ENCODE results near the gene EML4. TPM values are rescaled to one million over a fixed set of nuclear protein-coding genes. Genes with fewer than 3 reads are reported as not detected.

EML4 gene
- total and polyA plus RNA-seq, 8 donors: 12.5 to 44.0 (median 33.2) TPM

- intact Hi-C loops (cut with DNase I): no loop called here
- Histone ChIP-seq H3K4me1 (peaks cover 0 to 13% (median 9%) of the 10 kb centered on the region in 3 donors), H3K4me3 (no peak overlapping the region), H3K9me3 (no peaks in the 10 kb centered on the region), H3K27ac (no peak overlapping the region), H3K27me3 (no peaks in the 10 kb centered on the region), H3K36me3 (no peaks in the 10 kb centered on the region)
- no peak for FAIRE-seq
- TF ChIP-seq, protein P1, sequence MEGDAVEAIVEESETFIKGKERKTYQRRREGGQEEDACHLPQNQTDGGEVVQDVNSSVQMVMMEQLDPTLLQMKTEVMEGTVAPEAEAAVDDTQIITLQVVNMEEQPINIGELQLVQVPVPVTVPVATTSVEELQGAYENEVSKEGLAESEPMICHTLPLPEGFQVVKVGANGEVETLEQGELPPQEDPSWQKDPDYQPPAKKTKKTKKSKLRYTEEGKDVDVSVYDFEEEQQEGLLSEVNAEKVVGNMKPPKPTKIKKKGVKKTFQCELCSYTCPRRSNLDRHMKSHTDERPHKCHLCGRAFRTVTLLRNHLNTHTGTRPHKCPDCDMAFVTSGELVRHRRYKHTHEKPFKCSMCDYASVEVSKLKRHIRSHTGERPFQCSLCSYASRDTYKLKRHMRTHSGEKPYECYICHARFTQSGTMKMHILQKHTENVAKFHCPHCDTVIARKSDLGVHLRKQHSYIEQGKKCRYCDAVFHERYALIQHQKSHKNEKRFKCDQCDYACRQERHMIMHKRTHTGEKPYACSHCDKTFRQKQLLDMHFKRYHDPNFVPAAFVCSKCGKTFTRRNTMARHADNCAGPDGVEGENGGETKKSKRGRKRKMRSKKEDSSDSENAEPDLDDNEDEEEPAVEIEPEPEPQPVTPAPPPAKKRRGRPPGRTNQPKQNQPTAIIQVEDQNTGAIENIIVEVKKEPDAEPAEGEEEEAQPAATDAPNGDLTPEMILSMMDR (IDR thresholded peaks at IDR 0.05): no peak
- no peak for ATAC-seq
- 82 to 88% methylated on average over 4 of the region's 4 CpGs for WGBS, 2 donors
- no peak for DNase-seq
These were observed 33.5 kb upstream of the EML4 start for GRCh38 chr2:42135381-42136312.

- FAIRE-seq: no peak
- no peaks in the 10 kb centered on the region for H3K9me3 ChIP-seq
- DNase-seq: no peak
- 87 to 91% methylated on average over 2 of the region's 2 CpGs for WGBS, 2 donors
- peaks cover 8 to 18% (median 17%) of the 10 kb centered on the region in 3 donors for H3K4me1 ChIP-seq
- H3K27me3 ChIP-seq: no peaks in the 10 kb centered on the region
- no peak overlapping the region for H3K4me3 ChIP-seq
- TF ChIP-seq, protein P1 (IDR thresholded peaks at IDR 0.05): no peak
- no peak for ATAC-seq
- H3K36me3 ChIP-seq: no peaks in the 10 kb centered on the region
- intact Hi-C loops (cut with DNase I): no loop called here
- H3K27ac ChIP-seq: no peak overlapping the region
These were observed 32.4 kb upstream of the EML4 start for GRCh38 chr2:42136782-42137124.

DNA sequence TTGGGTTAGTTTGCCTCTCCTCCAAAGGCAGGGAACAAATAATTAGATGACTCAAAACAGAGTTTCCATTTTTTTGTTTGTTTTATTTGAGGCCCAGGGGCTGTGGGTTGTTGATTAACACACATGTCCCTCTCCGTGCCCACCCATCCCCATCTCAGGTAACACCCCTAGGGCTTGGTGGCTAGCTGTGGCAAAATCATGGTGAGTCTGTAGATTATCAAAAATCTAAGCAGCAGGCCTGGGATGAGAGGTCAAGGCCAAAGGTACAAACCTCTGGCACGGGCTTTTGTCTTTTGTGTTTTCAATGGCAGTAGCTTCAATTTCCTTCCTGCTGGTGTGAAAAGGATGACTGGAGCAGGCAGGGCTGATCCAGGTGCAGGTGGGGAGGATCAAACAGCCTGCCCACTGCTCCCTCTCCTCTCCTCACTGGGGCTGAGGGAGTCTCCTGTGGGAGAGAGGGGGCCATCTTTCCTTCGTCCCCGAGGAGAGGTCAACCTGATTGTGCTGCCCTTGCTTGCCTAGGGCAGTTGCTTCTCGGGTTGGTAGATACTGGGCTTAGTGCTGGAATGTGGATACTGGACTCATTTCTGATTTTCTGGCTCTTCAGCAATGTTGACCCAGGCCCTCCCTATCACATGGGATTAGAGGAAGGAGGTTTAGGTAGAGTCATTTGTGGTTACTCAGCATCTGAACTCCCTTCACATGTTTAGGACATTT is 31.9 kb upstream of the EML4 start:
- no peaks in the 10 kb centered on the region for H3K36me3 ChIP-seq
- no peak overlapping the region for H3K27ac ChIP-seq
- H3K27me3 ChIP-seq: no peaks in the 10 kb centered on the region
- intact Hi-C loops (cut with DNase I): no loop called here
- WGBS, 2 donors: 73 to 74% methylated on average over 5 of the region's 5 CpGs
- no peak for FAIRE-seq
- DNase-seq: no peak
- peaks cover 10 to 21% (median 19%) of the 10 kb centered on the region in 3 donors for H3K4me1 ChIP-seq
- H3K4me3 ChIP-seq: no peak overlapping the region
- TF ChIP-seq, protein P1 (IDR thresholded peaks at IDR 0.05): no peak
- ATAC-seq: no peak
- H3K9me3 ChIP-seq: no peaks in the 10 kb centered on the region

DNA sequence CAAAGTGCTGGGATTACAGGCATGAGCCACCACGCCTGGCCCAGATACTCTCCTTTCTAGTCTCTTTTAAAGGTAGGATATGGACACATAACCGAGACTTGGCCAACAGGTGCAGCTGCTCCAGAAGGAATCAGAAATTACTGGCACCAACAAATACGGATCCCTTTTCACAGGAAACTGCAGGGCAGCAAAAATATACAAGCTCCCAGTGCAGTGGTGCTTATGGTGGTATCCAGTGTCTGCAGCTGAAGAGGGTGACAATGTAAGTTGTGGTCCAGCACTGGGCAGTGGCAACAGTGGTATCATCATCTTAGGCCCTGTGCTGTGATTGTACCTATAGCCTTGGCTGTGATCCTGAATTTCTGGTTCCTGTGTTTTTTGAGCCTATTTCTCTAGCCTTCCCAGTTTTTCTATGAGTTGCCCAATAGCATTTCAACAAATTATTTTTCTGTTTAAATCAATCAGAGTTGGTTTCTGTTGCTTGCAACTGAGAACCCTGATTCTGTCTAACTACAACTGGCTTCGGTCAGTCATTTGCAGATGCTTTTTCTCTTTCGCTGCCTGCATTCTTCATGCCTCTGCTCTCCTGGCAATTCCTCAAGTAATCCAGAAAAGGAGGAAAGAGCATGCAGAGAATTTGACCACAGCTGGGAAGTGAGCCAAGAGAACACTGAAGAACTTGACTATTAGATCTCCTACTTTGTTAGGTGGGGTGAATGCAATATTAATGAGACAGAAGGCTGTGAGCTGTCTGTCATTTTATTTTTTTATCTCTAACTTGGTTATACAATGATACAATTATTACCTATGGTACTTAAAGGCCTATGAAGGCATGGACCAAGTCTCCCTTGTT is 30.8 kb upstream of the EML4 start:
- ATAC-seq (no peak), DNase-seq (peak in 2 of 6 donors; percentile 22 to 33), FAIRE-seq (no peak)
- TF ChIP-seq, protein P1 (IDR thresholded peaks at IDR 0.05): no peak
- Histone ChIP-seq H3K36me3 (no peaks in the 10 kb centered on the region), H3K4me3 (no peak overlapping the region), H3K9me3 (no peaks in the 10 kb centered on the region), H3K27me3 (no peaks in the 10 kb centered on the region), H3K27ac (no peak overlapping the region), H3K4me1 (peaks cover 10 to 20% (median 15%) of the 10 kb centered on the region in 3 donors)
- intact Hi-C loops (cut with DNase I): no loop called here
- 75 to 84% methylated on average over 5 of the region's 5 CpGs for WGBS, 2 donors
